SU-DHL-6 (cell line): ENCODE results near the gene ITPK1.

ENCODE experiments used
- H2AFZ ChIP-seq: fragments of 200-600 bp; sonication (generic); 2 replicates; pipeline ENCODE4 v1.6.1; 2014; ENCODE audit warnings: low read depth, mild to moderate bottlenecking, moderate library complexity, mixed read lengths, antibody characterized with exemption, low read length; ENCODE audit not compliant: severe bottlenecking
- H3F3A ChIP-seq: fragments of 200-600 bp; shearing (Covaris generic); 2 replicates; pipeline ENCODE4 v1.6.0; 2016; ENCODE audit warnings: antibody characterized with exemption, mild to moderate bottlenecking; ENCODE audit not compliant: insufficient read depth
- H3K27ac ChIP-seq: fragments of 200-600 bp; sonication (generic); 2 replicates; pipeline ENCODE4 v1.5.1; 2016; ENCODE audit warnings: low read depth, mild to moderate bottlenecking, low read length, moderate library complexity, mixed read lengths
- H3K27me3 ChIP-seq: fragments of 200-600 bp; sonication (generic), shearing (Covaris generic); 2 replicates; pipeline ENCODE4 v1.6.0; 2014; ENCODE audit warnings: mild to moderate bottlenecking, low read length
- H3K36me3 ChIP-seq: fragments of 200-600 bp; sonication (generic); 2 replicates; pipeline ENCODE4 v1.6.1; 2014; ENCODE audit warnings: mild to moderate bottlenecking, low read length, mixed read lengths
- H3K4me2 ChIP-seq: fragments of 300-600, 200-600 bp; shearing (Covaris generic), sonication (generic); 2 replicates; pipeline ENCODE4 v1.6.0; 2014; ENCODE audit warnings: low read length, low read depth, mild to moderate bottlenecking; ENCODE audit not compliant: poor library complexity, severe bottlenecking
- H3K4me3 ChIP-seq: fragments of 200-600 bp; sonication (generic); 2 replicates; pipeline ENCODE4 v1.5.1; 2014; ENCODE audit warnings: antibody characterized with exemption, low read length, mild to moderate bottlenecking, mixed read lengths; ENCODE audit not compliant: insufficient read depth, poor library complexity, severe bottlenecking
- H3K79me2 ChIP-seq: fragments of 200-600 bp; sonication (generic); 2 replicates; pipeline ENCODE4 v1.6.1; 2014; ENCODE audit warnings: mild to moderate bottlenecking, low read length, moderate library complexity; ENCODE audit not compliant: insufficient read depth
- H3K9ac ChIP-seq: fragments of 200-600 bp; sonication (generic); 2 replicates; pipeline ENCODE4 v1.7.0; 2014; ENCODE audit warnings: mild to moderate bottlenecking, low read length
- H3K9me2 ChIP-seq: fragments of 200-600 bp; sonication (generic); replicated peaks from 2 replicates; pipeline ENCODE4 v1.6.1; 2014; ENCODE audit warnings: low read length; ENCODE audit not compliant: insufficient read depth
- H3K9me3 ChIP-seq: fragments of 200-600 bp; sonication (generic); 2 replicates; pipeline ENCODE4 v1.6.1; 2014; ENCODE audit warnings: low read length, mixed read lengths; ENCODE audit not compliant: insufficient read depth
- H4K20me1 ChIP-seq: fragments of 200-600 bp; sonication (generic); 2 replicates; pipeline ENCODE4 v1.6.1; 2014; ENCODE audit warnings: low read depth, mild to moderate bottlenecking, antibody characterized with exemption, low read length, moderate library complexity, mixed read lengths
- EZH2phosphoT487 ChIP-seq: fragments of 200-600 bp; sonication (generic), shearing (Covaris generic); conservative IDR thresholded peaks from 2 replicates; pipeline ENCODE4 v1.6.1; 2018; ENCODE audit warnings: mild to moderate bottlenecking, antibody characterized with exemption, low read length, moderate library complexity, mixed read lengths
- TF ChIP-seq, protein P1 (sequence below): fragments of 200-600 bp; sonication (generic); IDR thresholded peaks from one replicate; pipeline ENCODE4 v1.5.1; 2017; ENCODE audit warnings: antibody characterized with exemption, mild to moderate bottlenecking, low read length, moderate library complexity; ENCODE audit not compliant: insufficient read depth, poor library complexity, severe bottlenecking

The ITPK1 gene

DNA sequence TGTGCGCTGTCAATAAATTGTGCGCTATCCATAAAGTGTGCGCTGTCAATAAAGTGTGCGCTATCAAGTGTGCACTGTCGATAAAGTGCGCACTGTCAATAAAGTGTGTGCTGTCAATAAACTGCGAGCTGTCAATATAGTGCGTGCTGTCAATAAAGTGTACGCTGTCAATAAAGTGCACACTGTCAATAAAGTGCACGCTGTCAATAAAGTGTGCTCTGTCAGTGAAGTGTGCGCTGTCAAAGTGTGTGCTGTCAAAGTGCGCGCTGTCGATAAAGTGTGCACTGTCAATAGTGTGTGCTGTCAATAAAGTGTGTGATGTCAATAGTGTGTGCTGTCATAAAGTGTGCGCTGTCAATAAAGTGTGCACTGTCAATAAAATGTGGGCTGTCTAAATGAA, 195.7 kb downstream of the ITPK1 start:
- Histone ChIP-seq H3K9me3 (no peaks in the 10 kb centered on the region), H3K36me3 (no peaks in the 10 kb centered on the region), H4K20me1 (no peaks in the 10 kb centered on the region), H3K79me2 (no peaks in the 10 kb centered on the region), H3K27ac (no peak overlapping the region), H3F3A (no peaks in the 10 kb centered on the region), H3K9ac (no peak overlapping the region), H3K9me2 (no peaks in the 10 kb centered on the region), H3K4me3 (no peak overlapping the region), H2AFZ (no peak overlapping the region), H3K4me2 (no peak overlapping the region), H3K27me3 (no peaks in the 10 kb centered on the region)
- TF ChIP-seq EZH2phosphoT487: no peak
- TF ChIP-seq, protein P1, sequence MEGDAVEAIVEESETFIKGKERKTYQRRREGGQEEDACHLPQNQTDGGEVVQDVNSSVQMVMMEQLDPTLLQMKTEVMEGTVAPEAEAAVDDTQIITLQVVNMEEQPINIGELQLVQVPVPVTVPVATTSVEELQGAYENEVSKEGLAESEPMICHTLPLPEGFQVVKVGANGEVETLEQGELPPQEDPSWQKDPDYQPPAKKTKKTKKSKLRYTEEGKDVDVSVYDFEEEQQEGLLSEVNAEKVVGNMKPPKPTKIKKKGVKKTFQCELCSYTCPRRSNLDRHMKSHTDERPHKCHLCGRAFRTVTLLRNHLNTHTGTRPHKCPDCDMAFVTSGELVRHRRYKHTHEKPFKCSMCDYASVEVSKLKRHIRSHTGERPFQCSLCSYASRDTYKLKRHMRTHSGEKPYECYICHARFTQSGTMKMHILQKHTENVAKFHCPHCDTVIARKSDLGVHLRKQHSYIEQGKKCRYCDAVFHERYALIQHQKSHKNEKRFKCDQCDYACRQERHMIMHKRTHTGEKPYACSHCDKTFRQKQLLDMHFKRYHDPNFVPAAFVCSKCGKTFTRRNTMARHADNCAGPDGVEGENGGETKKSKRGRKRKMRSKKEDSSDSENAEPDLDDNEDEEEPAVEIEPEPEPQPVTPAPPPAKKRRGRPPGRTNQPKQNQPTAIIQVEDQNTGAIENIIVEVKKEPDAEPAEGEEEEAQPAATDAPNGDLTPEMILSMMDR: no peak

GRCh38 chr14:92917956-92918355, 197.8 kb downstream of the ITPK1 start:
- TF ChIP-seq, protein P1: no peak
- TF ChIP-seq EZH2phosphoT487: no peak
- H3K4me3 ChIP-seq: no peak overlapping the region
- no peaks in the 10 kb centered on the region for H3K9me3 ChIP-seq
- no peaks in the 10 kb centered on the region for H3K79me2 ChIP-seq
- H3K4me2 ChIP-seq: no peak overlapping the region
- H3K9ac ChIP-seq: no peak overlapping the region
- no peaks in the 10 kb centered on the region for H3F3A ChIP-seq
- H3K27ac ChIP-seq: no peak overlapping the region
- H2AFZ ChIP-seq: no peak overlapping the region
- no peaks in the 10 kb centered on the region for H3K27me3 ChIP-seq
- no peaks in the 10 kb centered on the region for H4K20me1 ChIP-seq
- H3K9me2 ChIP-seq: no peaks in the 10 kb centered on the region
- no peaks in the 10 kb centered on the region for H3K36me3 ChIP-seq

DNA sequence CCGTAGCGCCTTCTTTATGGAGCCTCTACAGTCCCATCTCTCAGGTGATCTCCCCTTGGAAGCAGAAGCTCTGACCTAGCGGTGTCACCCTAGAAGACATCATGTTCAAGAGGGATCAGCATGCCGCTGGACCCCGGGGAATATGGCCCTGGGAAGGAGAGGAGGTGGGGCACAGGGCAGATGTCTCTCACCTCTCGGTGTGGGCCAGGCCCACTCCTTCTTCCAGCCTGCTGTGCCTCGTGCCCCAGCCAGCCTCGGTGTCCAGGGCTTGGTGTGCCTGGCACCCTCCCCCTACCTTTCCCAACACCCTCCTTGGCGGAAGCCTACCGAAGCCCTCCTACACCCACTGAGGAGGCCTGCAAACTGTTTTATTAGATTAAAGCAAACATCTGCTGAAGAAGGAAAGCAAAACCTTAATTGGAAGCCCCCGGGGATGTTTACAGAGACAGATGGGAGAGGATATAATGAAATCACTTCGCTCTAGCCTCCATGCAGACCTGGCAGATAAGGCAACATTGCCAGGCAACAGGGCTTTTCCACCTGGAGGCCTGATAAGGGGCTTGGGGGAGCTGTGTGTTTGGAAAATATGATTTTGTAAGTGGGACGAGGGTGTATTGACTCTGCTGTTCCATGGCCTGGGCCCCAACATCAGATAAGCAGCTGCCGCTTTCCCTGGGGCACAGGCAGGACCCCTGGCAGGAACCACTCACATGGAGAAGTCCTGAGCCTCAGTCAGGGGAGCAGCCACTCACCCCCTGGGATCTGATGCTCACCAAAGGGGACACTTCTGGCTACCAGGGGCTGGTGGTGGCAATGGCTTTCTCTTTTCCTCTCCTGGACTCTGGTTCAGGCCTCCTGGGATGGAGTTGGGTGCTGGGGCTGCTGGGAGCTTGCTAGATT, 198.4 kb downstream of the ITPK1 start:
- no peaks in the 10 kb centered on the region for H3K9me2 ChIP-seq
- H3F3A ChIP-seq: no peaks in the 10 kb centered on the region
- no peaks in the 10 kb centered on the region for H4K20me1 ChIP-seq
- H3K79me2 ChIP-seq: no peaks in the 10 kb centered on the region
- no peak overlapping the region for H3K4me2 ChIP-seq
- H3K27ac ChIP-seq: no peak overlapping the region
- TF ChIP-seq EZH2phosphoT487: no peak
- TF ChIP-seq, protein P1: no peak
- no peaks in the 10 kb centered on the region for H3K9me3 ChIP-seq
- H3K36me3 ChIP-seq: no peaks in the 10 kb centered on the region
- no peaks in the 10 kb centered on the region for H3K27me3 ChIP-seq
- no peak overlapping the region for H3K9ac ChIP-seq
- no peak overlapping the region for H3K4me3 ChIP-seq
- H2AFZ ChIP-seq: no peak overlapping the region
